Activated CD4-positive, alpha-beta memory T cell treated with anti-CD3 and anti-CD28 coated beads for 36 hours (primary cell): Measurements from ENCODE around the gene TEDC2. TPM values are rescaled to one million over a fixed set of nuclear protein-coding genes. Genes with fewer than 3 reads are reported as not detected.

Source experiments
- CTCF ChIA-PET: fragments of 350-600 bp; sonication (Branson Sonifier 250); formaldehyde crosslinking; loops from one replicate; lab custom pipeline; 2021; ENCODE audit warnings: antibody characterized with exemption, inconsistent platforms; lab: Charles Lee
- POLR2A ChIA-PET: fragments of 350-600 bp; sonication (Branson Sonifier 250); formaldehyde crosslinking; loops from one replicate; lab custom pipeline; 2021; ENCODE audit warnings: antibody characterized with exemption; lab: Charles Lee
- DNase-seq: peaks from one replicate; pipeline ENCODE4 v3.0.0-alpha.2; 2020
- H3K27ac Mint-ChIP-seq: one replicate; pipeline ENCODE4 v1.8.0; 2021; ENCODE audit warnings: mixed read lengths
- H3K27me3 Mint-ChIP-seq: one replicate; pipeline ENCODE4 v1.8.0; 2021; ENCODE audit warnings: mixed read lengths
- H3K36me3 Mint-ChIP-seq: one replicate; pipeline ENCODE4 v1.8.0; 2021; ENCODE audit warnings: mixed read lengths
- H3K4me1 Mint-ChIP-seq: one replicate; pipeline ENCODE4 v1.8.0; 2021; ENCODE audit warnings: low read depth, mixed read lengths
- H3K4me3 Mint-ChIP-seq: one replicate; pipeline ENCODE4 v1.8.0; 2021; ENCODE audit warnings: mild to moderate bottlenecking, mixed read lengths
- H3K9me3 Mint-ChIP-seq: one replicate; pipeline ENCODE4 v1.8.0; 2021; ENCODE audit warnings: mixed read lengths
- intact Hi-C: fragments of 100-400 bp; cut with micrococcal nuclease; formaldehyde crosslinking; loops from one replicate; pipeline ENCODE4 v1.15.1; 2023
- total RNA-seq, 2 experiments: library from RNA; stranded (reverse); gene quantifications; one replicate each; pipeline ENCODE4 v1.2.3, GENCODE V29; 2021

The TEDC2 gene
- total RNA-seq, 2 experiments from 2014 or later: 23.9 to 24.3 TPM

- POLR2A ChIA-PET: no interaction called here
- H3K9me3 Mint-ChIP-seq: no peaks in the 10 kb centered on the region
- no peaks in the 10 kb centered on the region for H3K36me3 Mint-ChIP-seq
- DNase-seq: no peak
- intact Hi-C loops: no loop called here
- no peaks in the 10 kb centered on the region for H3K27me3 Mint-ChIP-seq
- H3K4me1 Mint-ChIP-seq: peaks cover 4% of the 10 kb centered on the region
- H3K27ac Mint-ChIP-seq: no peak overlapping the region
- no peak overlapping the region for H3K4me3 Mint-ChIP-seq
- CTCF ChIA-PET: interaction anchor here (1.5 kb wide), 1 partner anchor 9 kb away, joined by 6 read pairs; no protein-coding TSS in a partner anchor
These were observed 32.4 kb downstream of the TEDC2 start for GRCh38 chr16:2492292-2492691.

- Mint-ChIP-seq H3K27ac (no peak overlapping the region), H3K4me3 (no peak overlapping the region), H3K27me3 (no peaks in the 10 kb centered on the region), H3K36me3 (no peaks in the 10 kb centered on the region), H3K9me3 (no peaks in the 10 kb centered on the region), H3K4me1 (no peaks in the 10 kb centered on the region)
- ChIA-PET POLR2A (no interaction called here), CTCF (interaction anchor here (1.6 kb wide), 1 partner anchor 353 kb away, joined by 3 read pairs; no protein-coding TSS in a partner anchor)
- no peak for DNase-seq
- intact Hi-C loops: no loop called here
These were observed 33.7 kb downstream of the TEDC2 start for GRCh38 chr16:2493605-2494004.

- CTCF ChIA-PET: interaction anchor here (1.6 kb wide), 1 partner anchor 354 kb away, joined by 3 read pairs; no protein-coding TSS in a partner anchor
These were observed 34.7 kb downstream of the TEDC2 start for GRCh38 chr16:2494616-2495015.

GRCh38 chr16:2495041-2495440 is 35.1 kb downstream of the TEDC2 start:
- H3K4me3 Mint-ChIP-seq: no peak overlapping the region
- intact Hi-C loops: no loop called here
- H3K36me3 Mint-ChIP-seq: no peaks in the 10 kb centered on the region
- POLR2A ChIA-PET: no interaction called here
- no peak overlapping the region for H3K27ac Mint-ChIP-seq
- no peaks in the 10 kb centered on the region for H3K9me3 Mint-ChIP-seq
- DNase-seq: no peak
- no peaks in the 10 kb centered on the region for H3K4me1 Mint-ChIP-seq
- H3K27me3 Mint-ChIP-seq: no peaks in the 10 kb centered on the region
- CTCF ChIA-PET: interaction anchor here (1.6 kb wide), 1 partner anchor 355 kb away, joined by 3 read pairs; no protein-coding TSS in a partner anchor

More at GRCh38 chr16:2494616-2495015, 34.7 kb downstream of the TEDC2 start:
- intact Hi-C loops: no loop called here
- no peaks in the 10 kb centered on the region for H3K27me3 Mint-ChIP-seq
- no peak overlapping the region for H3K4me3 Mint-ChIP-seq
- no peaks in the 10 kb centered on the region for H3K4me1 Mint-ChIP-seq
- H3K36me3 Mint-ChIP-seq: no peaks in the 10 kb centered on the region
- no peak for DNase-seq
- H3K27ac Mint-ChIP-seq: no peak overlapping the region
- POLR2A ChIA-PET: no interaction called here
- no peaks in the 10 kb centered on the region for H3K9me3 Mint-ChIP-seq

- CTCF ChIA-PET: no interaction called here
- Mint-ChIP-seq H3K27ac (no peak overlapping the region), H3K4me3 (no peak overlapping the region), H3K9me3 (no peaks in the 10 kb centered on the region), H3K4me1 (no peaks in the 10 kb centered on the region), H3K36me3 (no peaks in the 10 kb centered on the region), H3K27me3 (no peaks in the 10 kb centered on the region)
- DNase-seq: no peak
- intact Hi-C loops: no loop called here
- POLR2A ChIA-PET: no interaction called here
These were observed 36.6 kb downstream of the TEDC2 start for GRCh38 chr16:2496223-2497115.

- Mint-ChIP-seq H3K4me1 (no peaks in the 10 kb centered on the region), H3K4me3 (no peak overlapping the region), H3K27me3 (no peaks in the 10 kb centered on the region), H3K9me3 (no peaks in the 10 kb centered on the region), H3K27ac (no peak overlapping the region), H3K36me3 (no peaks in the 10 kb centered on the region)
- no peak for DNase-seq
- ChIA-PET CTCF (no interaction called here), POLR2A (no interaction called here)
- intact Hi-C loops: no loop called here
These were observed 37.3 kb downstream of the TEDC2 start for GRCh38 chr16:2497116-2497630.

GRCh38 chr16:2497695-2498484 is 38.0 kb downstream of the TEDC2 start:
- Mint-ChIP-seq H3K27ac (no peak overlapping the region), H3K27me3 (no peaks in the 10 kb centered on the region), H3K9me3 (no peaks in the 10 kb centered on the region), H3K4me1 (no peaks in the 10 kb centered on the region), H3K4me3 (no peak overlapping the region), H3K36me3 (no peaks in the 10 kb centered on the region)
- POLR2A ChIA-PET: interaction anchor here (0.7 kb wide), 1 partner anchor 23 kb away, joined by 3 read pairs; the partner anchor contains the start of gene TBC1D24
- DNase-seq: no peak
- CTCF ChIA-PET: no interaction called here
- intact Hi-C loops: no loop called here

- Mint-ChIP-seq H3K9me3 (no peaks in the 10 kb centered on the region), H3K4me1 (no peaks in the 10 kb centered on the region), H3K27me3 (no peaks in the 10 kb centered on the region), H3K27ac (no peak overlapping the region), H3K4me3 (no peak overlapping the region), H3K36me3 (no peaks in the 10 kb centered on the region)
- ChIA-PET CTCF (no interaction called here), POLR2A (interaction anchor here (0.7 kb wide), 1 partner anchor 24 kb away, joined by 3 read pairs; the partner anchor contains the start of gene TBC1D24)
- intact Hi-C loops: no loop called here
- no peak for DNase-seq
These were observed 38.8 kb downstream of the TEDC2 start for GRCh38 chr16:2498531-2499253.

GRCh38 chr16:2499454-2499853 is 39.5 kb downstream of the TEDC2 start:
- H3K9me3 Mint-ChIP-seq: no peaks in the 10 kb centered on the region
- intact Hi-C loops: no loop called here
- no peaks in the 10 kb centered on the region for H3K27me3 Mint-ChIP-seq
- H3K4me1 Mint-ChIP-seq: no peaks in the 10 kb centered on the region
- no peak overlapping the region for H3K4me3 Mint-ChIP-seq
- H3K27ac Mint-ChIP-seq: no peak overlapping the region
- POLR2A ChIA-PET: no interaction called here
- H3K36me3 Mint-ChIP-seq: no peaks in the 10 kb centered on the region
- DNase-seq: no peak
- CTCF ChIA-PET: interaction anchor here (1.0 to 2.9 kb wide), 2 partner anchors 40 to 305 kb away, joined by 3 to 21 read pairs; partner anchors contain the start of gene TEDC2

- Mint-ChIP-seq H3K27ac (no peak overlapping the region), H3K4me3 (no peak overlapping the region), H3K4me1 (no peaks in the 10 kb centered on the region), H3K36me3 (no peaks in the 10 kb centered on the region), H3K9me3 (no peaks in the 10 kb centered on the region), H3K27me3 (no peaks in the 10 kb centered on the region)
- intact Hi-C loops: loop anchor here (2.0 to 10.0 kb wide), 2 partner anchors 159 to 305 kb away; partner anchors contain the start of genes ABCA3 and CASKIN1
- CTCF ChIA-PET: interaction anchor here (1.0 to 2.9 kb wide), 7 partner anchors 13 to 305 kb away, joined by 3 to 21 read pairs (median 5); partner anchors contain the start of genes ABCA3, CCNF and TEDC2
- POLR2A ChIA-PET: no interaction called here
- no peak for DNase-seq
These were observed 40.1 kb downstream of the TEDC2 start for GRCh38 chr16:2499890-2500429.

GRCh38 chr16:2500430-2500917 is 40.6 kb downstream of the TEDC2 start:
- intact Hi-C loops: loop anchor here (2.0 to 10.0 kb wide), 2 partner anchors 160 to 306 kb away; partner anchors contain the start of genes ABCA3 and CASKIN1
- CTCF ChIA-PET: interaction anchor here (0.8 to 2.9 kb wide), 25 partner anchors 8 to 306 kb away, joined by 3 to 21 read pairs (median 4); partner anchors contain the start of genes ABCA3, ATP6V0C, CCNF and CEMP1

More at GRCh38 chr16:2500430-2500917, 40.6 kb downstream of the TEDC2 start:
- H3K9me3 Mint-ChIP-seq: no peaks in the 10 kb centered on the region
- no peak for DNase-seq
- H3K4me1 Mint-ChIP-seq: no peaks in the 10 kb centered on the region
- POLR2A ChIA-PET: no interaction called here
- H3K4me3 Mint-ChIP-seq: no peak overlapping the region
- H3K36me3 Mint-ChIP-seq: no peaks in the 10 kb centered on the region
- H3K27ac Mint-ChIP-seq: no peak overlapping the region
- H3K27me3 Mint-ChIP-seq: no peaks in the 10 kb centered on the region
